Measurements from ENCODE around the gene ZSCAN26. TPM values are rescaled to one million over a fixed set of nuclear protein-coding genes. Genes with fewer than 3 reads are reported as not detected.

Gene ZSCAN26
- polyA plus RNA-seq, 1 donor from 2014 or later, result 91.2 TPM

DNA sequence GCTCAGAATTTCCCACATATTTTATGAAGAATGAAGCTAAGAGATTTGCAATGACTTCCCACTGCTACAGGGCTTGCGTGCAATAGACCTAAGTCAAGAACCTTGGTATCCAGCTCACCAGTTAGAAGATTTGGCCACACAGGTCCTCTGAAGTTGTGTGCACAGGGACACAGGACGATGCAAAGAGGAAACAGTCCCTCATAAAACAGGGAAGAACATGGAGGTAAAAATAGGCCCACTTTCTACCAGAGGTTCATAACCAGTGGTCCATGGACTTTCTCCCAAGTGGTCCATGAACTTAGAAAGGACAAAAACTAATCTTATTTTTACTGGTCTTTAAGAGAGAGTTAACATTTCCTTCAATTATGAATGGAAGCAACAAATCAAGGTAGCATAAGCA lies 16.2 kb upstream of the ZSCAN26 start:
- H3K36me3 ChIP-seq (ENCODE audit: insufficient read depth, low read length), result no peaks in the 10 kb centered on the region
- H3K9me3 ChIP-seq (ENCODE audit: low read length), result no peaks in the 10 kb centered on the region
- H3K4me3 ChIP-seq (ENCODE audit: low read length), result peak overlapping the region; percentile 86
- H4K20me1 ChIP-seq (ENCODE audit: insufficient read depth), result no peaks in the 10 kb centered on the region
- peaks cover 13% of the 10 kb centered on the region for H3K79me2 ChIP-seq (replicated peaks; ENCODE audit: insufficient read depth, low read length)
- H3K9me2 ChIP-seq (ENCODE audit: insufficient read depth, low read length), result no peaks in the 10 kb centered on the region
- H2AFZ ChIP-seq (ENCODE audit: low read depth, low read length), result no peak overlapping the region
- no peak overlapping the region for H3K27ac ChIP-seq (ENCODE audit: low read length)
- H3K4me2 ChIP-seq (ENCODE audit: low read length), result peak overlapping the region; percentile 90
- H3K27me3 ChIP-seq (ENCODE audit: insufficient read depth, low read depth, low read length), result no peaks in the 10 kb centered on the region
- TF ChIP-seq POLR2AphosphoS5 (IDR thresholded peaks at IDR 0.05) (no peak), CTCF (IDR thresholded peaks at IDR 0.05; ENCODE audit: poor library complexity, severe bottlenecking) (no peak), RAD21 (conservative IDR thresholded peaks at IDR 0.05) (no peak), EZH2 (IDR thresholded peaks at IDR 0.05; ENCODE audit: borderline replicate concordance, insufficient read depth, low read length, poor library complexity, severe bottlenecking) (no peak), SMC3 (conservative IDR thresholded peaks at IDR 0.05; ENCODE audit: poor library complexity) (no peak), EP300 (conservative IDR thresholded peaks at IDR 0.05; ENCODE audit: poor library complexity, severe bottlenecking) (no peak), MXI1 (conservative IDR thresholded peaks at IDR 0.05; ENCODE audit: poor library complexity, severe bottlenecking) (no peak), TAF1 (IDR thresholded peaks at IDR 0.05; ENCODE audit: low read depth) (no peak)
- TF ChIP-seq, protein P1, sequence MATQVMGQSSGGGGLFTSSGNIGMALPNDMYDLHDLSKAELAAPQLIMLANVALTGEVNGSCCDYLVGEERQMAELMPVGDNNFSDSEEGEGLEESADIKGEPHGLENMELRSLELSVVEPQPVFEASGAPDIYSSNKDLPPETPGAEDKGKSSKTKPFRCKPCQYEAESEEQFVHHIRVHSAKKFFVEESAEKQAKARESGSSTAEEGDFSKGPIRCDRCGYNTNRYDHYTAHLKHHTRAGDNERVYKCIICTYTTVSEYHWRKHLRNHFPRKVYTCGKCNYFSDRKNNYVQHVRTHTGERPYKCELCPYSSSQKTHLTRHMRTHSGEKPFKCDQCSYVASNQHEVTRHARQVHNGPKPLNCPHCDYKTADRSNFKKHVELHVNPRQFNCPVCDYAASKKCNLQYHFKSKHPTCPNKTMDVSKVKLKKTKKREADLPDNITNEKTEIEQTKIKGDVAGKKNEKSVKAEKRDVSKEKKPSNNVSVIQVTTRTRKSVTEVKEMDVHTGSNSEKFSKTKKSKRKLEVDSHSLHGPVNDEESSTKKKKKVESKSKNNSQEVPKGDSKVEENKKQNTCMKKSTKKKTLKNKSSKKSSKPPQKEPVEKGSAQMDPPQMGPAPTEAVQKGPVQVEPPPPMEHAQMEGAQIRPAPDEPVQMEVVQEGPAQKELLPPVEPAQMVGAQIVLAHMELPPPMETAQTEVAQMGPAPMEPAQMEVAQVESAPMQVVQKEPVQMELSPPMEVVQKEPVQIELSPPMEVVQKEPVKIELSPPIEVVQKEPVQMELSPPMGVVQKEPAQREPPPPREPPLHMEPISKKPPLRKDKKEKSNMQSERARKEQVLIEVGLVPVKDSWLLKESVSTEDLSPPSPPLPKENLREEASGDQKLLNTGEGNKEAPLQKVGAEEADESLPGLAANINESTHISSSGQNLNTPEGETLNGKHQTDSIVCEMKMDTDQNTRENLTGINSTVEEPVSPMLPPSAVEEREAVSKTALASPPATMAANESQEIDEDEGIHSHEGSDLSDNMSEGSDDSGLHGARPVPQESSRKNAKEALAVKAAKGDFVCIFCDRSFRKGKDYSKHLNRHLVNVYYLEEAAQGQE (IDR thresholded peaks at IDR 0.05; ENCODE audit: borderline replicate concordance), result no peak
- H3F3A ChIP-seq (ENCODE audit: insufficient read depth, low read length, poor library complexity, severe bottlenecking), result no peaks in the 10 kb centered on the region
- H3K9ac ChIP-seq (ENCODE audit: low read length), result peak overlapping the region; percentile 82

- H3K4me3 ChIP-seq (ENCODE audit: low read length), result peak overlapping the region; percentile 86
- H3K9me3 ChIP-seq (ENCODE audit: low read length), result no peaks in the 10 kb centered on the region
- peaks cover 13% of the 10 kb centered on the region for H3K79me2 ChIP-seq (replicated peaks; ENCODE audit: insufficient read depth, low read length)
- peak overlapping the region; percentile 71 for H2AFZ ChIP-seq (ENCODE audit: low read depth, low read length)
- H3K9me2 ChIP-seq (ENCODE audit: insufficient read depth, low read length), result no peaks in the 10 kb centered on the region
- H4K20me1 ChIP-seq (ENCODE audit: insufficient read depth), result no peaks in the 10 kb centered on the region
- H3K27ac ChIP-seq (ENCODE audit: low read length), result peak overlapping the region; percentile 75
- TF ChIP-seq EP300 (conservative IDR thresholded peaks at IDR 0.05; ENCODE audit: poor library complexity, severe bottlenecking) (no peak), SMC3 (conservative IDR thresholded peaks at IDR 0.05; ENCODE audit: poor library complexity) (no peak), CTCF (IDR thresholded peaks at IDR 0.05; ENCODE audit: poor library complexity, severe bottlenecking) (no peak), MXI1 (conservative IDR thresholded peaks at IDR 0.05; ENCODE audit: poor library complexity, severe bottlenecking) (no peak), EZH2 (IDR thresholded peaks at IDR 0.05; ENCODE audit: borderline replicate concordance, insufficient read depth, low read length, poor library complexity, severe bottlenecking) (no peak), RAD21 (conservative IDR thresholded peaks at IDR 0.05) (no peak), TAF1 (IDR thresholded peaks at IDR 0.05; ENCODE audit: low read depth) (no peak)
- TF ChIP-seq, protein P1 (IDR thresholded peaks at IDR 0.05; ENCODE audit: borderline replicate concordance), result no peak
- H3K27me3 ChIP-seq (ENCODE audit: insufficient read depth, low read depth, low read length), result no peaks in the 10 kb centered on the region
- no peaks in the 10 kb centered on the region for H3F3A ChIP-seq (ENCODE audit: insufficient read depth, low read length, poor library complexity, severe bottlenecking)
- H3K4me2 ChIP-seq (ENCODE audit: low read length), result peak overlapping the region; percentile 86
- H3K36me3 ChIP-seq (ENCODE audit: insufficient read depth, low read length), result no peaks in the 10 kb centered on the region
- H3K9ac ChIP-seq (ENCODE audit: low read length), result peak overlapping the region; percentile 82
Observed at GRCh38 chr6:28251661-28252008, 15.3 kb upstream of the ZSCAN26 start.
